ENCODE measurements around the gene CCDC32.

CCDC32 gene

GRCh38 chr15:40511472-40512133, 53.2 kb downstream of the CCDC32 start:
- DNase-seq, result no peak

GRCh38 chr15:40511093-40511471, 53.8 kb downstream of the CCDC32 start:
- DNase-seq, result no peak

- DNase-seq, result no peak
Measured at GRCh38 chr15:40510201-40510600, 54.6 kb downstream of the CCDC32 start.

- no peak for DNase-seq
Measured at GRCh38 chr15:40508216-40508615, 56.6 kb downstream of the CCDC32 start.

- DNase-seq, result peak; percentile 45 to 48
Measured at GRCh38 chr15:40506964-40507571, 57.8 kb downstream of the CCDC32 start.

Measured in Kasumi-1 (cell line).